K562 (cell line): ENCODE results near the gene RBM12. TPM values are rescaled to one million over a fixed set of nuclear protein-coding genes. Genes with fewer than 3 reads are reported as not detected.
A peak's percentile ranks its signal among the peaks of the same experiment; 100 is the strongest.

Source experiments
- ATAC-seq: fragments of 200-7000 bp; cut with Tn5 transposase; 3 replicates; pipeline ENCODE4 v1.9.1; 2020; ENCODE audit warnings: moderate library complexity
- BruUV-seq: library from RNA; stranded (reverse); fragments of 400-500 nt; replicated peaks from 2 replicates; lab custom pipeline; 2021; lab: Mats Ljungman, UMichigan
- CTCF ChIA-PET: fragments of 300-600 bp; formaldehyde crosslinking; extraction: SDS; loops from one replicate; lab custom pipeline; 2021; ENCODE audit warnings: low intra/inter-chr PET ratio; lab: Yijun Ruan, JAX
- POLR2A ChIA-PET: fragments of 300-600, 350-650 bp; sonication (Branson Sonifier 250); formaldehyde crosslinking; extraction: SDS; loops from one replicate; lab custom pipeline; 2021; ENCODE audit warnings: antibody characterized with exemption, inconsistent platforms; lab: Yijun Ruan, JAX
- DNase-seq, 4 experiments: peaks; one replicate each; pipeline versions ENCODE4 v3.0.0 to v3.0.0-alpha.2; 2011 to 2018; ENCODE audit warnings: low spot score in 3 of 4, mixed read lengths in 3 of 4; ENCODE audit errors: extremely low read depth in 1 of 4
- FAIRE-seq: peaks from 2 replicates; lab custom pipeline; 2011; peaks lifted over from hg19 to GRCh38; lab: Jason Lieb, UNC
- H2AFZ ChIP-seq: 2 replicates; pipeline ENCODE4 v1.6.0; 2011; ENCODE audit warnings: low read depth, low read length, control low read depth, inconsistent platforms
- H3K27ac ChIP-seq: fragments of 200-600 bp; 3 replicates; pipeline ENCODE4 v1.8.0; 2011; ENCODE audit warnings: low read depth, mild to moderate bottlenecking, control low read depth, inconsistent platforms, low read length, moderate library complexity, mixed read lengths; ENCODE audit errors: extremely low read depth
- H3K27me3 ChIP-seq, 2 experiments: fragments of 300-600 bp in 1 of 2; 2 replicates in 1 of 2; 3 replicates in 1 of 2; pipeline versions ENCODE4 v1.6.0 to v1.8.0; 2011; ENCODE audit warnings: inconsistent platforms in 2 of 2, low read length in 2 of 2, mild to moderate bottlenecking in 1 of 2, mixed read lengths in 1 of 2, moderate library complexity in 1 of 2; ENCODE audit not compliant: control insufficient read depth in 2 of 2, insufficient read depth in 2 of 2
- H3K36me3 ChIP-seq: fragments of 300-600 bp; 3 replicates; pipeline ENCODE4 v1.8.0; 2011; ENCODE audit warnings: mild to moderate bottlenecking, low read length, inconsistent platforms; ENCODE audit not compliant: control insufficient read depth, insufficient read depth
- H3K4me1 ChIP-seq, 2 experiments: fragments of 200-600 bp in 1 of 2; replicated peaks in 1 of 2; 2 replicates in 1 of 2; 3 replicates in 1 of 2; pipeline versions ENCODE4 v1.5.1 to v1.8.0; 2011; ENCODE audit warnings: inconsistent platforms in 2 of 2, low read length in 2 of 2, mild to moderate bottlenecking in 1 of 2, mixed read lengths in 1 of 2, moderate library complexity in 1 of 2; ENCODE audit not compliant: control insufficient read depth in 2 of 2, insufficient read depth in 2 of 2
- H3K4me2 ChIP-seq: 2 replicates; pipeline ENCODE4 v1.6.1; 2011; ENCODE audit warnings: low read length, control low read depth, inconsistent platforms, mixed read lengths; ENCODE audit not compliant: insufficient read depth
- H3K4me3 ChIP-seq: fragments of 200-600 bp; sonication (generic), shearing (Covaris generic); 2 replicates; pipeline ENCODE4 v1.5.1; 2016; ENCODE audit warnings: control low read depth, inconsistent platforms
- H3K79me2 ChIP-seq: fragments of 200-600 bp; 3 replicates; pipeline ENCODE4 v1.8.0; 2011; ENCODE audit warnings: low read length, inconsistent platforms; ENCODE audit not compliant: control insufficient read depth, insufficient read depth
- H3K9ac ChIP-seq, 2 experiments: 2 replicates each; pipeline versions ENCODE4 v1.6.0 to v1.6.1; 2011; ENCODE audit warnings: low read depth in 2 of 2, low read length in 2 of 2, control low read depth in 1 of 2, inconsistent platforms in 1 of 2, mild to moderate bottlenecking in 1 of 2, mixed read lengths in 1 of 2; ENCODE audit not compliant: insufficient read depth in 1 of 2
- H3K9me1 ChIP-seq: one replicate; pipeline ENCODE4 v1.6.0; 2011; ENCODE audit warnings: inconsistent platforms, mild to moderate bottlenecking, low read length, moderate library complexity; ENCODE audit not compliant: control insufficient read depth, insufficient read depth
- H3K9me3 ChIP-seq: replicated peaks from 2 replicates; pipeline ENCODE4 v1.5.1; 2011; ENCODE audit warnings: low read depth, low read length, inconsistent platforms; ENCODE audit not compliant: control insufficient read depth, insufficient read depth
- H4K20me1 ChIP-seq: replicated peaks from 2 replicates; pipeline ENCODE4 v1.6.1; 2011; ENCODE audit warnings: low read length, inconsistent platforms, mixed read lengths; ENCODE audit not compliant: control insufficient read depth, insufficient read depth
- ATF1 ChIP-seq, 2 experiments: fragments of 450-650 bp in 1 of 2; IDR thresholded peaks; 2 replicates each; pipeline ENCODE4 v1.6.1; 2016; ENCODE audit warnings: missing compliant biosample characterization in 1 of 2, missing genetic modification characterization in 1 of 2
- CBFA2T2 ChIP-seq: fragments of 450-650 bp; conservative IDR thresholded peaks from 2 replicates; pipeline ENCODE4 v1.6.1; 2017; ENCODE audit warnings: mild to moderate bottlenecking
- CSDE1 ChIP-seq, 2 experiments: fragments of 450-650 bp; IDR thresholded peaks; 2 replicates each; pipeline ENCODE4 v1.6.1; 2016; ENCODE audit warnings: mild to moderate bottlenecking in 1 of 2
- GTF2F1 ChIP-seq: IDR thresholded peaks from 2 replicates; pipeline ENCODE4 v1.6.1; 2011; ENCODE audit warnings: low read depth, low read length, improper control_type of control experiment
- HES1 ChIP-seq: fragments of 450-650 bp; IDR thresholded peaks from 2 replicates; pipeline ENCODE4 v1.6.1; 2016; ENCODE audit warnings: low read depth, mild to moderate bottlenecking, moderate library complexity
- HNRNPH1 ChIP-seq: fragments of 200-400 bp; formaldehyde crosslinking; optimal IDR thresholded peaks from 2 replicates; pipeline ENCODE3; 2017; ENCODE audit warnings: low read depth, mild to moderate bottlenecking, low read length, moderate library complexity
- MBD1 ChIP-seq: fragments of 250-450 bp; sonication (Bioruptor Pico); IDR thresholded peaks from 2 replicates; pipeline ENCODE4 v1.8.0; 2022; ENCODE audit warnings: inconsistent platforms
- NFYB ChIP-seq: IDR thresholded peaks from 2 replicates; pipeline ENCODE4 v1.6.1; 2011; ENCODE audit warnings: mild to moderate bottlenecking, moderate library complexity; ENCODE audit not compliant: insufficient read length; ENCODE audit errors: extremely low read depth
- POLR2A ChIP-seq: fragments of 450-650 bp; conservative IDR thresholded peaks from 2 replicates; pipeline ENCODE4 v1.6.1; 2016
- PPARD ChIP-seq: fragments of 250-450 bp; sonication (Bioruptor Pico); IDR thresholded peaks from 2 replicates; pipeline ENCODE4 v1.8.0; 2022; ENCODE audit warnings: inconsistent platforms, mild to moderate bottlenecking, moderate library complexity
- RNF2 ChIP-seq: sonication (generic); IDR thresholded peaks from 2 replicates; pipeline ENCODE4 v1.6.1; 2016
- SRSF9 ChIP-seq: fragments of 200-400 bp; formaldehyde crosslinking; IDR thresholded peaks from 2 replicates; pipeline ENCODE4 v1.6.1; 2017; ENCODE audit warnings: low read depth, low read length, borderline replicate concordance
- ZNF431 ChIP-seq: sonication (generic); formaldehyde crosslinking; IDR thresholded peaks from 2 replicates; pipeline ENCODE4 v1.8.0; 2022; ENCODE audit warnings: mild to moderate bottlenecking, missing genetic modification reagents
- WGBS: fragments of 100-300 bp; shearing (Covaris generic); methylation state at CpG from one replicate; pipeline ENCODE4 v1.1.6; 2016; ENCODE audit warnings: low coverage, mixed read lengths; ENCODE audit not compliant: insufficient coverage; ENCODE audit errors: missing lambda C conversion rate; 5-methylcytosine and 5-hydroxymethylcytosine counted together
- in situ Hi-C: fragments of 300-500 bp; cut with MboI; formaldehyde crosslinking; loops from 4 replicates; pipeline ENCODE4 v1.15.0; 2018; ENCODE audit warnings: inconsistent platforms, mixed read lengths
- intact Hi-C: fragments of 100-400 bp; cut with micrococcal nuclease; formaldehyde crosslinking; loops from 2 replicates; pipeline ENCODE4 v1.14.2; 2022
- polyA plus RNA-seq, 8 experiments: library from polyadenylated mRNA; depleted of rRNA in 4 of 8; stranded (reverse) in 5 of 8; unstranded in 3 of 8; fragments of >200 nt; fragmentation: Nextera tagmentation in 2 of 8; fragmentation: Illumina TruSeq in 1 of 8; extraction: Ambion mirVana in 2 of 8; extraction: Trizol in 1 of 8; gene quantifications; 2 replicates each; pipeline versions ENCODE4 v1.2.1 to v1.2.3, GENCODE V29; 2011 to 2014; ENCODE audit warnings: inconsistent platforms in 1 of 8, missing spikeins in 1 of 8
- total RNA-seq, 7 experiments: library from RNA; depleted of rRNA in 6 of 7; stranded (reverse); fragments of >200 nt in 6 of 7; fragmentation: Illumina TruSeq in 2 of 7; extraction: Trizol in 2 of 7; gene quantifications; 2 replicates each; pipeline versions ENCODE4 v1.2.1 to v1.2.3, GENCODE V29; 2011 to 2021; ENCODE audit warnings: low replicate concordance in 1 of 7

The RBM12 gene
- total and polyA plus RNA-seq, 9 of the 15 experiments (the other 6 are each of a cell fraction or from before 2014, with no cell fraction given): 5.0 to 162 (median 73.3) TPM

- TF ChIP-seq MBD1: no peak
- TF ChIP-seq, all 486 proteins: peak for 4
These were observed 45.3 kb downstream of the RBM12 start (continued) for GRCh38 chr20:35619196-35620095.

GRCh38 chr20:35618263-35619131 is 46.2 kb downstream of the RBM12 start:
- H4K20me1 ChIP-seq: no peaks in the 10 kb centered on the region
- no TSS peak for BruUV-seq
- intact Hi-C loops: loop anchor here (5.0 to 10.0 kb wide), 2 partner anchors 44 to 154 kb away; partner anchors contain the start of genes CPNE1 and RBM12
- no peak for DNase-seq
- H3K27me3 ChIP-seq: no peaks in the 10 kb centered on the region
- no peaks in the 10 kb centered on the region for H3K9me3 ChIP-seq
- peak overlapping the region; percentile 84; the same call in 1 of the 3 replicates for H3K27ac ChIP-seq
- peak overlapping the region; percentile 75 for H3K4me2 ChIP-seq
- in situ Hi-C loops: no loop called here
- H2AFZ ChIP-seq: no peak overlapping the region
- 85% methylated on average over 27 of the region's 35 CpGs for WGBS
- H3K36me3 ChIP-seq: 0 out of 3 replicates have a peak, but pooled peaks cover 4% of the 10 kb centered on the region
- 0 out of 3 replicates have a peak, but pooled peaks cover 4% of the 10 kb centered on the region for H3K79me2 ChIP-seq
- no peaks in the 10 kb centered on the region for H3K9me1 ChIP-seq
- CTCF ChIA-PET: no interaction called here
- ATAC-seq: no peak
- peaks cover 7 to 39% of the 10 kb centered on the region in 2 experiments; a peak in 4 of 5 replicates for H3K4me1 ChIP-seq
- POLR2A ChIA-PET: interaction anchor here (0.5 to 0.7 kb wide), 2 partner anchors 8 to 153 kb away, joined by 3 to 6 read pairs; partner anchors contain the start of gene PHF20
- H3K9ac ChIP-seq: peak overlapping the region; percentile 32 to 55; a peak in 2 of 4 replicates
- no peak for FAIRE-seq
- peak overlapping the region; percentile 42; the same call in 1 of the 2 replicates for H3K4me3 ChIP-seq
- TF ChIP-seq HNRNPH1 (no peak), SRSF9 (no peak), GTF2F1 (no peak), POLR2A (no peak), PPARD (CRISPR knock-in tag) (no peak), ZNF431 (CRISPR knock-in tag) (no peak), CBFA2T2 (no peak), ATF1 (CRISPR knock-in tag; IDR thresholded peaks at IDR 0.05) (no peak), ATF1 (tag; IDR thresholded peaks at IDR 0.05) (no peak), NFYB (no peak), RNF2 (no peak), HES1 (no peak), CSDE1 (IDR thresholded peaks at IDR 0.05) (no peak)
